CD4-positive, alpha-beta T cell treated with Interleukin-6 at 100 ng/mL for 8 hours (primary cell): ENCODE measurements around the gene MED17.
"Not testable (repeated sequence)": the region's sequence is repeated elsewhere in the genome, so short reads cannot be mapped to it uniquely, and the experiment has no call there.

Experiments used
- DNase-seq: peaks from one replicate; pipeline ENCODE4 v3.0.0-alpha.2; 2020; ENCODE audit warnings: mixed read lengths, low spot score

Gene MED17

GRCh38 chr11:93757924-93758865 lies 25.9 kb upstream of the MED17 start:
- no peak for DNase-seq

- not testable (repeated sequence) for DNase-seq
These were observed 25.0 kb upstream of the MED17 start for GRCh38 chr11:93759123-93759522.

- DNase-seq, result no peak
These were observed 22.2 kb upstream of the MED17 start for GRCh38 chr11:93761910-93762309.

- no peak for DNase-seq
These were observed 18.5 kb upstream of the MED17 start for GRCh38 chr11:93765551-93765950.

GRCh38 chr11:93766504-93766903 lies 17.6 kb upstream of the MED17 start:
- DNase-seq, result no peak

GRCh38 chr11:93767018-93767417 lies 17.1 kb upstream of the MED17 start:
- DNase-seq, result no peak

GRCh38 chr11:93770160-93770559 lies 13.9 kb upstream of the MED17 start:
- no peak for DNase-seq

GRCh38 chr11:93772123-93772522 lies 12.0 kb upstream of the MED17 start:
- no peak for DNase-seq

- no peak for DNase-seq
These were observed 11.0 kb upstream of the MED17 start for GRCh38 chr11:93773045-93773477.

- no peak for DNase-seq
These were observed 10.4 kb upstream of the MED17 start for GRCh38 chr11:93773601-93774200.

- DNase-seq, result not testable (repeated sequence)
These were observed 9.5 kb upstream of the MED17 start for GRCh38 chr11:93774560-93774959.

GRCh38 chr11:93775289-93775688 lies 8.8 kb upstream of the MED17 start:
- no peak for DNase-seq

- DNase-seq, result no peak
These were observed 720 bp upstream of the MED17 start for GRCh38 chr11:93783362-93783761.

GRCh38 chr11:93783765-93784144 lies 327 bp upstream of the MED17 start:
- DNase-seq, result no peak

GRCh38 chr11:93784935-93785360 lies 866 bp downstream of the MED17 start:
- no peak for DNase-seq

- no peak for DNase-seq
These were observed 7.4 kb downstream of the MED17 start for GRCh38 chr11:93791493-93791892.

- DNase-seq, result no peak
These were observed 12.6 kb downstream of the MED17 start for GRCh38 chr11:93796441-93797231.

- no peak for DNase-seq
These were observed 17.3 kb downstream of the MED17 start for GRCh38 chr11:93801366-93801765.

GRCh38 chr11:93804879-93805278 lies 20.8 kb downstream of the MED17 start:
- no peak for DNase-seq

- no peak for DNase-seq
These were observed 23.9 kb downstream of the MED17 start for GRCh38 chr11:93807980-93808379.

GRCh38 chr11:93813974-93814373 lies 29.9 kb downstream of the MED17 start:
- no peak for DNase-seq

- no peak for DNase-seq
These were observed 31.0 kb downstream of the MED17 start for GRCh38 chr11:93814966-93815633.
